ENCODE results near the gene TPRX1. TPM values are rescaled to one million over a fixed set of nuclear protein-coding genes. Genes with fewer than 3 reads are reported as not detected.
A peak's percentile ranks its signal among the peaks of the same experiment; 100 is the strongest.

Gene TPRX1
- polyA plus RNA-seq, 3 donors: not detected

DNA sequence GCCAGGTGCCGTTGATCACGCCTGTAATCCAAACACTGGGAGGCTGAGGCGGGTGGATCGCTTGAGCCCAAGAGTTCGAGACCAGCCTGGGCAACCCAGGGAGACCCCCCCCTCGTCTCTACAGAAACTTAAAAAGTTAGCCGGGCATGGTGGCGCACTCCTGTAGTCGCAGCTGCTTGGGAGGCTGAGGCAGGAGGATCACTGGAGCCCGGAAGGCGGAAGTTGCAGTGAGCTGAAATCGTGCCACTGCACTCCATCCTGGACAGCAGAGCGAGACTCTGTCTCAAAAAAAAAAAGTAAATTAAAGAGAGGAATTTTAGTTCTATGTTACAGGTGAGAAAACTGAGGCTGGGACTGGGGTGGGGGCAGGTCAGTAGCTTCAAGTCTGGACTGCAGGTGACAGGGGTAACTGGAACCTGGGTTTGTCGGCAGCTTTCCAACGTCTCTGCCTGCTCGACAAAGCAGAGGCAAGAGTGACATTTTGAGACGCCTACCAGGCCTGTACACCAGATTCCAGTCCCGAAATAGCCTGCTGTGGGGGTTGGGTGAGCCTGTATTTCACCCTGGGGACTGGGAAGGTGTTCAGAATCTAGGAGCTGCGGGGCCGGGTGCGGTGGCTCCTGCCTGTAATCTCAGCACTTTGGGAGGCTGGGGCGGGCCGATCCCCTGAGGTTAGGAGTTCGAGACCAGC, 24.7 kb downstream of the TPRX1 start:
- H3K4me3 Mint-ChIP-seq: peak overlapping the region; percentile 85 to 96
- peaks cover 23% of the 10 kb centered on the region for H3K4me1 Mint-ChIP-seq
- peaks cover 33 to 37% of the 10 kb centered on the region in 2 donors for H3K36me3 Mint-ChIP-seq

DNA sequence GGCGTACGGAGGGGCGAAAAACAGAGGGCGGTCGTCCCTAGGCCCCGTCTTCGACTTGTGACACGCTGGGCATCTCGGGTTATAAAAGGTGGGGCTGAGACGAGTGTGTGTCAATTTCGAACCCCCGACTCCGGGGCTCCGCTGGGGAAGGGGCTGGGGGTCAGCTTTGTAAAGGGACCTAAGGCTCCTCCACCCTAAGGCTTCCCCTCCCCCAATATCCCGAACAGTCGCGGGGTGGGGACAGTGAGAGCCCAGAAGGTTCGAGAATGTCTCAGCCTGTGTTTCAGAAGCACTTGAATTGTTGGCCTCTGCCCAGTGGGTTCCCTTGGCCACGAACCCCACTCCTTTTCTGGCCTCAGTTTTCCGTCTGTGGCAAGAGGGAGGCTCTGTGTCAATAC, 25.4 kb downstream of the TPRX1 start:
- WGBS (ENCODE audit: insufficient coverage): 0% methylated on average over 11 of the region's 20 CpGs

More for the DNA sequence above, 24.7 kb downstream of the TPRX1 start:
- H3K79me2 ChIP-seq (ENCODE audit: insufficient read depth, low read length): peaks cover 13% of the 10 kb centered on the region
- peak overlapping the region; percentile 92 for H3K9ac ChIP-seq (ENCODE audit: insufficient read depth, low read length, poor library complexity, severe bottlenecking)
- peaks cover 15 to 25% of the 10 kb centered on the region in 2 donors for H3K4me1 ChIP-seq (ENCODE audit: control insufficient read depth in 1 of 2, insufficient read depth in 2 of 2, low read length in 2 of 2)
- TF ChIP-seq, protein P1, sequence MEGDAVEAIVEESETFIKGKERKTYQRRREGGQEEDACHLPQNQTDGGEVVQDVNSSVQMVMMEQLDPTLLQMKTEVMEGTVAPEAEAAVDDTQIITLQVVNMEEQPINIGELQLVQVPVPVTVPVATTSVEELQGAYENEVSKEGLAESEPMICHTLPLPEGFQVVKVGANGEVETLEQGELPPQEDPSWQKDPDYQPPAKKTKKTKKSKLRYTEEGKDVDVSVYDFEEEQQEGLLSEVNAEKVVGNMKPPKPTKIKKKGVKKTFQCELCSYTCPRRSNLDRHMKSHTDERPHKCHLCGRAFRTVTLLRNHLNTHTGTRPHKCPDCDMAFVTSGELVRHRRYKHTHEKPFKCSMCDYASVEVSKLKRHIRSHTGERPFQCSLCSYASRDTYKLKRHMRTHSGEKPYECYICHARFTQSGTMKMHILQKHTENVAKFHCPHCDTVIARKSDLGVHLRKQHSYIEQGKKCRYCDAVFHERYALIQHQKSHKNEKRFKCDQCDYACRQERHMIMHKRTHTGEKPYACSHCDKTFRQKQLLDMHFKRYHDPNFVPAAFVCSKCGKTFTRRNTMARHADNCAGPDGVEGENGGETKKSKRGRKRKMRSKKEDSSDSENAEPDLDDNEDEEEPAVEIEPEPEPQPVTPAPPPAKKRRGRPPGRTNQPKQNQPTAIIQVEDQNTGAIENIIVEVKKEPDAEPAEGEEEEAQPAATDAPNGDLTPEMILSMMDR (IDR thresholded peaks at IDR 0.05): no peak
- no peak for DNase-seq
- no peaks in the 10 kb centered on the region for H3K9me3 ChIP-seq (replicated peaks in 1 of 2; ENCODE audit: control insufficient read depth in 1 of 2, insufficient read depth in 1 of 2, low read length in 2 of 2)
- H3K36me3 ChIP-seq (replicated peaks in 1 of 2; ENCODE audit: control insufficient read depth in 1 of 2, insufficient read depth in 2 of 2, low read length in 2 of 2): peaks cover 21 to 37% of the 10 kb centered on the region in 2 donors
- H3K27ac ChIP-seq (ENCODE audit: low read depth in 1 of 2, low read length in 2 of 2): no peak overlapping the region
- H3K27me3 ChIP-seq (ENCODE audit: control insufficient read depth in 2 of 2, insufficient read depth in 2 of 2, low read length in 2 of 2): no peaks in the 10 kb centered on the region
- H3K4me3 ChIP-seq (replicated peaks in 1 of 3; ENCODE audit: low read depth in 2 of 3, low read length in 3 of 3): peak overlapping the region in 2 of 3 experiments; percentile 84 to 95
- intact Hi-C loops (cut with micrococcal nuclease): no loop called here
- H3K9me3 Mint-ChIP-seq: peaks cover 0 to 1% (median 0%) of the 10 kb centered on the region in 7 donors
- peak overlapping the region; percentile 89 for H3K4me2 ChIP-seq (replicated peaks; ENCODE audit: extremely low read depth, low read length, poor library complexity, severe bottlenecking)
- peaks cover 0 to 7% (median 2%) of the 10 kb centered on the region in 3 donors for H3K27me3 Mint-ChIP-seq (ENCODE audit: low read depth in 3 of 3)
- peak overlapping the region in 1 of 7 donors; percentile 50 for H3K27ac Mint-ChIP-seq
- 90% methylated on average over 24 of the region's 24 CpGs for WGBS (ENCODE audit: insufficient coverage)
- no peaks in the 10 kb centered on the region for H4K20me1 ChIP-seq (ENCODE audit: insufficient read depth, low read length)
- H2AFZ ChIP-seq (ENCODE audit: insufficient read depth, low read depth, low read length, poor library complexity, severe bottlenecking): peak overlapping the region; percentile 100

More for the DNA sequence above, 25.4 kb downstream of the TPRX1 start:
- Histone ChIP-seq H4K20me1 (ENCODE audit: insufficient read depth, low read length) (no peaks in the 10 kb centered on the region), H3K4me2 (replicated peaks; ENCODE audit: extremely low read depth, low read length, poor library complexity, severe bottlenecking) (peak overlapping the region; percentile 89), H3K4me1 (ENCODE audit: control insufficient read depth in 1 of 2, insufficient read depth in 2 of 2, low read length in 2 of 2) (peaks cover 15 to 25% of the 10 kb centered on the region in 2 donors), H3K79me2 (ENCODE audit: insufficient read depth, low read length) (peaks cover 13% of the 10 kb centered on the region), H2AFZ (ENCODE audit: insufficient read depth, low read depth, low read length, poor library complexity, severe bottlenecking) (peak overlapping the region; percentile 100), H3K27me3 (ENCODE audit: control insufficient read depth in 2 of 2, insufficient read depth in 2 of 2, low read length in 2 of 2) (no peaks in the 10 kb centered on the region), H3K27ac (ENCODE audit: low read depth in 1 of 2, low read length in 2 of 2) (peak overlapping the region in 1 of 2 donors; percentile 92), H3K9me3 (replicated peaks in 1 of 2; ENCODE audit: control insufficient read depth in 1 of 2, insufficient read depth in 1 of 2, low read length in 2 of 2) (no peaks in the 10 kb centered on the region), H3K4me3 (replicated peaks in 1 of 3; ENCODE audit: low read depth in 2 of 3, low read length in 3 of 3) (peak overlapping the region; percentile 53 to 95 (median 84)), H3K36me3 (replicated peaks in 1 of 2; ENCODE audit: control insufficient read depth in 1 of 2, insufficient read depth in 2 of 2, low read length in 2 of 2) (peaks cover 14 to 30% of the 10 kb centered on the region in 2 donors), H3K9ac (ENCODE audit: insufficient read depth, low read length, poor library complexity, severe bottlenecking) (peak overlapping the region; percentile 92)
- peaks cover 0 to 1% (median 0%) of the 10 kb centered on the region in 7 donors for H3K9me3 Mint-ChIP-seq
- DNase-seq: no peak
- peaks cover 23% of the 10 kb centered on the region for H3K4me1 Mint-ChIP-seq
- TF ChIP-seq, protein P1 (IDR thresholded peaks at IDR 0.05): no peak
- H3K27ac Mint-ChIP-seq: peak overlapping the region in 2 of 7 donors; percentile 15 to 64
- peak overlapping the region; percentile 85 to 96 for H3K4me3 Mint-ChIP-seq
- H3K27me3 Mint-ChIP-seq (ENCODE audit: low read depth in 3 of 3): peaks cover 0 to 7% (median 2%) of the 10 kb centered on the region in 3 donors
- intact Hi-C loops (cut with micrococcal nuclease): no loop called here
- peaks cover 26 to 30% of the 10 kb centered on the region in 2 donors for H3K36me3 Mint-ChIP-seq
